Measurements from ENCODE around the gene BTF3. TPM values are rescaled to one million over a fixed set of nuclear protein-coding genes. Genes with fewer than 3 reads are reported as not detected.

The BTF3 gene
- total and polyA plus RNA-seq, 2 of the 13 experiments (the other 11 are each of a cell fraction or from before 2014, with no cell fraction given), result 557 to 698 TPM

- TF ChIP-seq, protein P1, sequence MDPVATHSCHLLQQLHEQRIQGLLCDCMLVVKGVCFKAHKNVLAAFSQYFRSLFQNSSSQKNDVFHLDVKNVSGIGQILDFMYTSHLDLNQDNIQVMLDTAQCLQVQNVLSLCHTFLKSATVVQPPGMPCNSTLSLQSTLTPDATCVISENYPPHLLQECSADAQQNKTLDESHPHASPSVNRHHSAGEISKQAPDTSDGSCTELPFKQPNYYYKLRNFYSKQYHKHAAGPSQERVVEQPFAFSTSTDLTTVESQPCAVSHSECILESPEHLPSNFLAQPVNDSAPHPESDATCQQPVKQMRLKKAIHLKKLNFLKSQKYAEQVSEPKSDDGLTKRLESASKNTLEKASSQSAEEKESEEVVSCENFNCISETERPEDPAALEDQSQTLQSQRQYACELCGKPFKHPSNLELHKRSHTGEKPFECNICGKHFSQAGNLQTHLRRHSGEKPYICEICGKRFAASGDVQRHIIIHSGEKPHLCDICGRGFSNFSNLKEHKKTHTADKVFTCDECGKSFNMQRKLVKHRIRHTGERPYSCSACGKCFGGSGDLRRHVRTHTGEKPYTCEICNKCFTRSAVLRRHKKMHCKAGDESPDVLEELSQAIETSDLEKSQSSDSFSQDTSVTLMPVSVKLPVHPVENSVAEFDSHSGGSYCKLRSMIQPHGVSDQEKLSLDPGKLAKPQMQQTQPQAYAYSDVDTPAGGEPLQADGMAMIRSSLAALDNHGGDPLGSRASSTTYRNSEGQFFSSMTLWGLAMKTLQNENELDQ (CRISPR knock-in tag; IDR thresholded peaks at IDR 0.05; ENCODE audit: borderline replicate concordance), result no peak
- TF ChIP-seq RBFOX2 (IDR thresholded peaks at IDR 0.05; ENCODE audit: low read depth, low read length), result no peak
- TF ChIP-seq MZF1 (CRISPR knock-in tag; IDR thresholded peaks at IDR 0.05; ENCODE audit: borderline replicate concordance), result no peak
- no peak for TF ChIP-seq ZNF563 (CRISPR knock-in tag; IDR thresholded peaks at IDR 0.05)
- TF ChIP-seq CCDC6 (CRISPR knock-in tag; IDR thresholded peaks at IDR 0.05), result no peak
- no peak for TF ChIP-seq SOX6 (IDR thresholded peaks at IDR 0.05)
- TF ChIP-seq SOX6 (CRISPR knock-in tag; IDR thresholded peaks at IDR 0.05), result no peak
- TF ChIP-seq ZMYM2 (CRISPR knock-in tag; IDR thresholded peaks at IDR 0.05), result no peak
- no peak for TF ChIP-seq ZNF710 (CRISPR knock-in tag; IDR thresholded peaks at IDR 0.05; ENCODE audit: borderline replicate concordance)
- TF ChIP-seq, protein P2, sequence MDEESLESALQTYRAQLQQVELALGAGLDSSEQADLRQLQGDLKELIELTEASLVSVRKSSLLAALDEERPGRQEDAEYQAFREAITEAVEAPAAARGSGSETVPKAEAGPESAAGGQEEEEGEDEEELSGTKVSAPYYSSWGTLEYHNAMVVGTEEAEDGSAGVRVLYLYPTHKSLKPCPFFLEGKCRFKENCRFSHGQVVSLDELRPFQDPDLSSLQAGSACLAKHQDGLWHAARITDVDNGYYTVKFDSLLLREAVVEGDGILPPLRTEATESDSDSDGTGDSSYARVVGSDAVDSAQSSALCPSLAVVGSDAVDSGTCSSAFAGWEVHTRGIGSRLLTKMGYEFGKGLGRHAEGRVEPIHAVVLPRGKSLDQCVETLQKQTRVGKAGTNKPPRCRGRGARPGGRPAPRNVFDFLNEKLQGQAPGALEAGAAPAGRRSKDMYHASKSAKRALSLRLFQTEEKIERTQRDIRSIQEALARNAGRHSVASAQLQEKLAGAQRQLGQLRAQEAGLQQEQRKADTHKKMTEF (CRISPR knock-in tag; IDR thresholded peaks at IDR 0.05), result no peak
- no peak for TF ChIP-seq ARNT (IDR thresholded peaks at IDR 0.05)
- no peak for TF ChIP-seq ATF1 (CRISPR knock-in tag; IDR thresholded peaks at IDR 0.05)
- no peak for TF ChIP-seq POGZ (CRISPR knock-in tag; IDR thresholded peaks at IDR 0.05)
Measured at GRCh38 chr5:73488806-73489205, 9.4 kb upstream of the BTF3 start (continued).
